HepG2 (cell line): ENCODE data around the gene NFAT5. TPM values are rescaled to one million over a fixed set of nuclear protein-coding genes. Genes with fewer than 3 reads are reported as not detected.

Experiments used
- ELF4 ChIP-seq: sonication (generic); formaldehyde crosslinking; IDR thresholded peaks from 2 replicates; pipeline ENCODE4 v1.5.0; 2020; ENCODE audit warnings: missing genetic modification reagents, mild to moderate bottlenecking, moderate library complexity, borderline replicate concordance
- GABPB1 ChIP-seq: IDR thresholded peaks from 2 replicates; pipeline ENCODE4 v1.6.1; 2016; ENCODE audit warnings: mild to moderate bottlenecking, missing genetic modification reagents, moderate library complexity, missing compliant biosample characterization
- ISX ChIP-seq: sonication (generic); formaldehyde crosslinking; conservative IDR thresholded peaks from 2 replicates; pipeline ENCODE4 v1.5.0; 2020; ENCODE audit warnings: missing genetic modification reagents
- KDM5B ChIP-seq: sonication (generic); formaldehyde crosslinking; IDR thresholded peaks from 2 replicates; pipeline ENCODE4 v1.4.0; 2020; ENCODE audit warnings: missing genetic modification reagents, mild to moderate bottlenecking, borderline replicate concordance
- RAD21 ChIP-seq: fragments of 450-650 bp; formaldehyde crosslinking; IDR thresholded peaks from 2 replicates; pipeline ENCODE4 v1.5.0; 2020; ENCODE audit warnings: mild to moderate bottlenecking
- SKI ChIP-seq: fragments of 450-650 bp; IDR thresholded peaks from one replicate; pipeline ENCODE4 v1.6.1; 2018; ENCODE audit warnings: mild to moderate bottlenecking; ENCODE audit not compliant: partially characterized antibody
- TCF7L2 ChIP-seq: IDR thresholded peaks from 2 replicates; pipeline ENCODE4 v1.6.1; 2011; ENCODE audit warnings: mild to moderate bottlenecking, low read depth, low read length, moderate library complexity
- ZNF234 ChIP-seq: sonication (generic); formaldehyde crosslinking; conservative IDR thresholded peaks from 2 replicates; pipeline ENCODE4 v1.5.1; 2020; ENCODE audit warnings: mild to moderate bottlenecking, missing genetic modification reagents
- ZNF263 ChIP-seq: sonication (generic); formaldehyde crosslinking; IDR thresholded peaks from 2 replicates; pipeline ENCODE4 v1.4.0; 2020; ENCODE audit warnings: missing genetic modification reagents
- ZNF282 ChIP-seq: fragments of 450-650 bp; IDR thresholded peaks from 2 replicates; pipeline ENCODE4 v1.6.1; 2018; ENCODE audit not compliant: partially characterized antibody
- ZNF441 ChIP-seq: sonication (generic); formaldehyde crosslinking; IDR thresholded peaks from 2 replicates; pipeline ENCODE4 v1.7.0; 2021; ENCODE audit warnings: missing genetic modification reagents, borderline replicate concordance
- ZNF569 ChIP-seq: sonication (generic); formaldehyde crosslinking; IDR thresholded peaks from 2 replicates; pipeline ENCODE4 v1.5.0; 2020; ENCODE audit warnings: mild to moderate bottlenecking, missing genetic modification reagents, moderate library complexity, borderline replicate concordance
- polyA plus RNA-seq, 8 experiments: library from polyadenylated mRNA; depleted of rRNA in 3 of 8; stranded (reverse) in 7 of 8; unstranded in 1 of 8; fragments of >200 nt; fragmentation: Illumina TruSeq in 4 of 8; extraction: Trizol in 4 of 8; gene quantifications; 2 replicates each; pipeline versions ENCODE4 v1.2.1 to v1.2.3, GENCODE V29; 2011 to 2016; ENCODE audit warnings: low read depth in 4 of 8, missing spikeins in 1 of 8, mixed read lengths in 1 of 8; ENCODE audit not compliant: insufficient read depth in 1 of 8
- total RNA-seq, 5 experiments: library from RNA; depleted of rRNA; stranded (reverse); fragments of >200 nt; fragmentation: Illumina TruSeq; extraction: Trizol; gene quantifications; 2 replicates each; pipeline ENCODE4 v1.2.3, GENCODE V29; 2016; ENCODE audit warnings: low read depth in 1 of 5
- TF ChIP-seq, protein P1 (sequence below): sonication (generic); formaldehyde crosslinking; IDR thresholded peaks from 2 replicates; pipeline ENCODE4 v1.5.1; 2020; ENCODE audit warnings: mild to moderate bottlenecking, missing genetic modification reagents, moderate library complexity
- TF ChIP-seq, protein P2 (sequence below): sonication (generic); formaldehyde crosslinking; IDR thresholded peaks from 2 replicates; pipeline ENCODE4 v1.5.0; 2020; ENCODE audit warnings: missing genetic modification reagents
- TF ChIP-seq, protein P3 (sequence below): sonication (generic); formaldehyde crosslinking; IDR thresholded peaks from 2 replicates; pipeline ENCODE4 v1.4.0; 2020; ENCODE audit warnings: mild to moderate bottlenecking, low read depth, missing genetic modification reagents
- TF ChIP-seq, protein P4 (sequence below): sonication (generic); formaldehyde crosslinking; IDR thresholded peaks from 2 replicates; pipeline ENCODE4 v1.9.0; 2021; ENCODE audit warnings: missing genetic modification reagents, borderline replicate concordance
- TF ChIP-seq, protein P5 (sequence below): sonication (generic); formaldehyde crosslinking; IDR thresholded peaks from 2 replicates; pipeline ENCODE4 v1.4.0; 2020; ENCODE audit warnings: missing genetic modification reagents

NFAT5 gene
- total and polyA plus RNA-seq, 2 of the 13 experiments (the other 11 are each of a cell fraction or from before 2014, with no cell fraction given), result 20.5 to 54.3 TPM

DNA sequence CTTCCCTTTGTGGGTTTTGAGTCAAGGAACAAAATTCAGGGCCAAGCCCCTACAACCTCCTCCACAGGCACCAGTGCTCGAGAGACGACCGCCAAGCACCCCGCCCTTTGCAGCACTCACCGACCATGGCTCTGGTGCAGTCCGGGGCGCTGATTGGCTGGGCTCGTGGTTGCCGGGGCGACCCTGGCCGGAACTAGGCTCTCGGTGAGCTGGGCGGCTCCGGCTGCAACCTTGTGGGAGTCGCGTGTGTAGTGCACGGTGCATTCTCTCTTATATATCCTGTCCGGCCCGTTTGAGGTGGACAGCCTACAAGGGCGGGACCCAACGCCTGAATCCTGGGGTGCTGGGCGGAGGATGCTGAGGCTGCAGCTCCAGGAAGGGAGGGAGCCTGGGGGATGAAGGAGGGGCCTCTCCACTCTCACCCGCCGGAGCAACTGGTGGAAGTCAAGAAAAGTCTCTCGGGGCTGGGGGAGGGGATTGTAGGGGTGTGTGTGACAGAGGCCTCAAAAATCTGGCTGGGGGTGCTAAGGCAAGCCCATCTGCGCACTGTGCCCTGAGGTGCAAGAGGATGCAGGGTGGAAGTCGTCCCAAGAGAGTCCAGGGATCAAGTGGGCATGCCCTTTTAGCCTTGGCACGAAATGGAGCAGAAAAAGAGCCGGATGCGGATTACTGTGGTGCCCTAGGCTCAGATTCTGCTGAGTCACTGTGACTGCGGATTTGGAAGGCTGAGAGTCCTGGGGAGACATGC lies 160.7 kb downstream of the NFAT5 start, which contains the start of gene NQO1 (continued):
- TF ChIP-seq GABPB1, result peak; percentile 86
- no peak for TF ChIP-seq SKI
- no peak for TF ChIP-seq ZNF263 (CRISPR knock-in tag)
- TF ChIP-seq ZNF282, result no peak
- TF ChIP-seq, protein P1, sequence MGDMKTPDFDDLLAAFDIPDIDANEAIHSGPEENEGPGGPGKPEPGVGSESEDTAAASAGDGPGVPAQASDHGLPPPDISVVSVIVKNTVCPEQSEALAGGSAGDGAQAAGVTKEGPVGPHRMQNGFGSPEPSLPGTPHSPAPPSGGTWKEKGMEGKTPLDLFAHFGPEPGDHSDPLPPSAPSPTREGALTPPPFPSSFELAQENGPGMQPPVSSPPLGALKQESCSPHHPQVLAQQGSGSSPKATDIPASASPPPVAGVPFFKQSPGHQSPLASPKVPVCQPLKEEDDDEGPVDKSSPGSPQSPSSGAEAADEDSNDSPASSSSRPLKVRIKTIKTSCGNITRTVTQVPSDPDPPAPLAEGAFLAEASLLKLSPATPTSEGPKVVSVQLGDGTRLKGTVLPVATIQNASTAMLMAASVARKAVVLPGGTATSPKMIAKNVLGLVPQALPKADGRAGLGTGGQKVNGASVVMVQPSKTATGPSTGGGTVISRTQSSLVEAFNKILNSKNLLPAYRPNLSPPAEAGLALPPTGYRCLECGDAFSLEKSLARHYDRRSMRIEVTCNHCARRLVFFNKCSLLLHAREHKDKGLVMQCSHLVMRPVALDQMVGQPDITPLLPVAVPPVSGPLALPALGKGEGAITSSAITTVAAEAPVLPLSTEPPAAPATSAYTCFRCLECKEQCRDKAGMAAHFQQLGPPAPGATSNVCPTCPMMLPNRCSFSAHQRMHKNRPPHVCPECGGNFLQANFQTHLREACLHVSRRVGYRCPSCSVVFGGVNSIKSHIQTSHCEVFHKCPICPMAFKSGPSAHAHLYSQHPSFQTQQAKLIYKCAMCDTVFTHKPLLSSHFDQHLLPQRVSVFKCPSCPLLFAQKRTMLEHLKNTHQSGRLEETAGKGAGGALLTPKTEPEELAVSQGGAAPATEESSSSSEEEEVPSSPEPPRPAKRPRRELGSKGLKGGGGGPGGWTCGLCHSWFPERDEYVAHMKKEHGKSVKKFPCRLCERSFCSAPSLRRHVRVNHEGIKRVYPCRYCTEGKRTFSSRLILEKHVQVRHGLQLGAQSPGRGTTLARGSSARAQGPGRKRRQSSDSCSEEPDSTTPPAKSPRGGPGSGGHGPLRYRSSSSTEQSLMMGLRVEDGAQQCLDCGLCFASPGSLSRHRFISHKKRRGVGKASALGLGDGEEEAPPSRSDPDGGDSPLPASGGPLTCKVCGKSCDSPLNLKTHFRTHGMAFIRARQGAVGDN, result peak; percentile 96
- no peak; the same call in 1 of the 2 replicates for TF ChIP-seq ZNF441 (CRISPR knock-in tag)
- no peak for TF ChIP-seq RAD21
- no peak for TF ChIP-seq KDM5B
- TF ChIP-seq ZNF569 (CRISPR knock-in tag), result no peak
- TF ChIP-seq ISX, result no peak
- TF ChIP-seq, protein P2, sequence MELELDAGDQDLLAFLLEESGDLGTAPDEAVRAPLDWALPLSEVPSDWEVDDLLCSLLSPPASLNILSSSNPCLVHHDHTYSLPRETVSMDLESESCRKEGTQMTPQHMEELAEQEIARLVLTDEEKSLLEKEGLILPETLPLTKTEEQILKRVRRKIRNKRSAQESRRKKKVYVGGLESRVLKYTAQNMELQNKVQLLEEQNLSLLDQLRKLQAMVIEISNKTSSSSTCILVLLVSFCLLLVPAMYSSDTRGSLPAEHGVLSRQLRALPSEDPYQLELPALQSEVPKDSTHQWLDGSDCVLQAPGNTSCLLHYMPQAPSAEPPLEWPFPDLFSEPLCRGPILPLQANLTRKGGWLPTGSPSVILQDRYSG, result no peak
- TF ChIP-seq, protein P3, sequence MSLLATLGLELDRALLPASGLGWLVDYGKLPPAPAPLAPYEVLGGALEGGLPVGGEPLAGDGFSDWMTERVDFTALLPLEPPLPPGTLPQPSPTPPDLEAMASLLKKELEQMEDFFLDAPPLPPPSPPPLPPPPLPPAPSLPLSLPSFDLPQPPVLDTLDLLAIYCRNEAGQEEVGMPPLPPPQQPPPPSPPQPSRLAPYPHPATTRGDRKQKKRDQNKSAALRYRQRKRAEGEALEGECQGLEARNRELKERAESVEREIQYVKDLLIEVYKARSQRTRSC, result no peak
- TF ChIP-seq TCF7L2, result no peak
- TF ChIP-seq, protein P4, sequence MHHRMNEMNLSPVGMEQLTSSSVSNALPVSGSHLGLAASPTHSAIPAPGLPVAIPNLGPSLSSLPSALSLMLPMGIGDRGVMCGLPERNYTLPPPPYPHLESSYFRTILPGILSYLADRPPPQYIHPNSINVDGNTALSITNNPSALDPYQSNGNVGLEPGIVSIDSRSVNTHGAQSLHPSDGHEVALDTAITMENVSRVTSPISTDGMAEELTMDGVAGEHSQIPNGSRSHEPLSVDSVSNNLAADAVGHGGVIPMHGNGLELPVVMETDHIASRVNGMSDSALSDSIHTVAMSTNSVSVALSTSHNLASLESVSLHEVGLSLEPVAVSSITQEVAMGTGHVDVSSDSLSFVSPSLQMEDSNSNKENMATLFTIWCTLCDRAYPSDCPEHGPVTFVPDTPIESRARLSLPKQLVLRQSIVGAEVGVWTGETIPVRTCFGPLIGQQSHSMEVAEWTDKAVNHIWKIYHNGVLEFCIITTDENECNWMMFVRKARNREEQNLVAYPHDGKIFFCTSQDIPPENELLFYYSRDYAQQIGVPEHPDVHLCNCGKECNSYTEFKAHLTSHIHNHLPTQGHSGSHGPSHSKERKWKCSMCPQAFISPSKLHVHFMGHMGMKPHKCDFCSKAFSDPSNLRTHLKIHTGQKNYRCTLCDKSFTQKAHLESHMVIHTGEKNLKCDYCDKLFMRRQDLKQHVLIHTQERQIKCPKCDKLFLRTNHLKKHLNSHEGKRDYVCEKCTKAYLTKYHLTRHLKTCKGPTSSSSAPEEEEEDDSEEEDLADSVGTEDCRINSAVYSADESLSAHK (CRISPR knock-in tag), result 0 out of 2 replicates have a peak, but pooled peaks have one; percentile 65
- peak; percentile 6; the same call in 1 of the 2 replicates for TF ChIP-seq ELF4
- no peak for TF ChIP-seq ZNF234 (CRISPR knock-in tag)
- TF ChIP-seq, protein P5, sequence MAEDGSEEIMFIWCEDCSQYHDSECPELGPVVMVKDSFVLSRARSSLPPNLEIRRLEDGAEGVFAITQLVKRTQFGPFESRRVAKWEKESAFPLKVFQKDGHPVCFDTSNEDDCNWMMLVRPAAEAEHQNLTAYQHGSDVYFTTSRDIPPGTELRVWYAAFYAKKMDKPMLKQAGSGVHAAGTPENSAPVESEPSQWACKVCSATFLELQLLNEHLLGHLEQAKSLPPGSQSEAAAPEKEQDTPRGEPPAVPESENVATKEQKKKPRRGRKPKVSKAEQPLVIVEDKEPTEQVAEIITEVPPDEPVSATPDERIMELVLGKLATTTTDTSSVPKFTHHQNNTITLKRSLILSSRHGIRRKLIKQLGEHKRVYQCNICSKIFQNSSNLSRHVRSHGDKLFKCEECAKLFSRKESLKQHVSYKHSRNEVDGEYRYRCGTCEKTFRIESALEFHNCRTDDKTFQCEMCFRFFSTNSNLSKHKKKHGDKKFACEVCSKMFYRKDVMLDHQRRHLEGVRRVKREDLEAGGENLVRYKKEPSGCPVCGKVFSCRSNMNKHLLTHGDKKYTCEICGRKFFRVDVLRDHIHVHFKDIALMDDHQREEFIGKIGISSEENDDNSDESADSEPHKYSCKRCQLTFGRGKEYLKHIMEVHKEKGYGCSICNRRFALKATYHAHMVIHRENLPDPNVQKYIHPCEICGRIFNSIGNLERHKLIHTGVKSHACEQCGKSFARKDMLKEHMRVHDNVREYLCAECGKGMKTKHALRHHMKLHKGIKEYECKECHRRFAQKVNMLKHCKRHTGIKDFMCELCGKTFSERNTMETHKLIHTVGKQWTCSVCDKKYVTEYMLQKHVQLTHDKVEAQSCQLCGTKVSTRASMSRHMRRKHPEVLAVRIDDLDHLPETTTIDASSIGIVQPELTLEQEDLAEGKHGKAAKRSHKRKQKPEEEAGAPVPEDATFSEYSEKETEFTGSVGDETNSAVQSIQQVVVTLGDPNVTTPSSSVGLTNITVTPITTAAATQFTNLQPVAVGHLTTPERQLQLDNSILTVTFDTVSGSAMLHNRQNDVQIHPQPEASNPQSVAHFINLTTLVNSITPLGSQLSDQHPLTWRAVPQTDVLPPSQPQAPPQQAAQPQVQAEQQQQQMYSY, result 0 out of 2 replicates have a peak, but pooled peaks have one; percentile 48
